Stimulated activated CD8-positive, alpha-beta memory T cell treated with anti-CD3 and anti-CD28 coated beads, Interleukin-12 subunit alpha, Interleukin-12 subunit beta, amount 100 ng/mL, for 4 hours (primary cell): Measurements from ENCODE around the gene ATP8A1.
"Not testable (repeated sequence)": the region's sequence is repeated elsewhere in the genome, so short reads cannot be mapped to it uniquely, and the experiment has no call there.

Experiments
- DNase-seq: peaks from one replicate; pipeline ENCODE4 v3.0.0-alpha.2; 2020; ENCODE audit warnings: low read depth

Gene ATP8A1

GRCh38 chr4:42656944-42657792 is at the start of gene ATP8A1:
TSS of gene ATP8A1 (minus strand) at chr4:42657105. CDS start at chr4:42656873, 232 bp downstream.
- DNase-seq: peak; percentile 93

DNA sequence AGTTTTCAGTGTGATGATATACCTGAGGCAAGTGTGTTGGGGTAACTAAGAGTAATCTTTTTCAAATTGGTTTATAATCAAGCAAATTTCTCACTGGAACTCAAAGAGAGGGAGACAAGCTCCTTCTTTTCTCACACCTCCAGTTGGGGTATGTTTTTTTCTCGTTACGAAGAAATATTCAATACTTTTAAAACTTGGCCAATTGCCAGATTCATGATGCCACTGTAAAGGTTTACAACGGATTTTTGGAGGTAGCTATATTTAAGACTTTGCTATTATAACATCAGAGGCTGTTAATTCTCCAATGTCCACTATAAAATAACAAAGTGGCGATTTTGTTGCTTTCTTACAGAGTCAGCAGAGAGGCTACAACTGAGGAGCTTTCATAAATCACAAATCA is 49.2 kb upstream of the ATP8A1 start:
- no peak for DNase-seq

- no peak for DNase-seq
These were observed 46.9 kb upstream of the ATP8A1 start for GRCh38 chr4:42703813-42704212.

GRCh38 chr4:42702895-42703294 is 46.0 kb upstream of the ATP8A1 start:
- no peak for DNase-seq

- DNase-seq: not testable (repeated sequence)
These were observed 44.9 kb upstream of the ATP8A1 start for GRCh38 chr4:42701780-42702179.

GRCh38 chr4:42690537-42690936 is 33.6 kb upstream of the ATP8A1 start:
- no peak for DNase-seq

DNA sequence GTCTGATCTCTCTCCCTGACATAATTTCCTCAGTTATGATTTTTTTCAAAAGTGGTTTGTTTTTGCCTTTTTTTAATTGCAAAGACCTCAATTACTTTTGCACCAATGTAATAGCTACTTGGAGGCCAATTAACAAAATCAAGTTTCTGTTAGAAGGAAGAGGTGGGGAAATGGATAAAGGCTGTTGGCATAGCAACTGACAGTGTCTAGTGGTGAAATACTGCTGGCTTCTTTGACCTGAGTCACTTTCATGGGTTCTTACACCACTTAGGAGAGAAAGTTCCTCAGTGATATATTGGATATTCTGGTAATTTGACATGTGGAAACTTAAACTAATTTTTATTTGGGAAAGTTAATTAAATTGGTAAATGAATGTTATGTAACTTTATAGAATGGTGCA is 26.5 kb upstream of the ATP8A1 start:
- DNase-seq: no peak

DNA sequence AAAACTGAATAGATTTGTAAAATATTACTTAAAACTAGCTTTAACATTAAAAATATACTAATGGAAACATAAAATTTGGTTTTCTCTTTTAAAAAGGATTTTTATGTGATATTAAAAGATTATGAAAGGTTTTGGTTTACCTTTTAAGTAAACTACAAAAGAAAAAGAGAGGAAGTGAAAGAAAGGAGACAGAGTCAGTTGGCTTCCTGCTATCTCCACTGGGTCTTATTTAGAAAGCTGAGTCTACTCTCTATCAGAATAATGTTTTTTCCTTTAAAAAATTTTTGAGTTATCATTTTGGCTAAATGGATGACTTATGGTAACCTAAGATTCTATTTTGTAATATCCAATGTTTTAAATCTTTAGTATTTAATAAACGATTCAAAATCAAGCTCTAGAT is 21.6 kb upstream of the ATP8A1 start:
- DNase-seq: no peak

DNA sequence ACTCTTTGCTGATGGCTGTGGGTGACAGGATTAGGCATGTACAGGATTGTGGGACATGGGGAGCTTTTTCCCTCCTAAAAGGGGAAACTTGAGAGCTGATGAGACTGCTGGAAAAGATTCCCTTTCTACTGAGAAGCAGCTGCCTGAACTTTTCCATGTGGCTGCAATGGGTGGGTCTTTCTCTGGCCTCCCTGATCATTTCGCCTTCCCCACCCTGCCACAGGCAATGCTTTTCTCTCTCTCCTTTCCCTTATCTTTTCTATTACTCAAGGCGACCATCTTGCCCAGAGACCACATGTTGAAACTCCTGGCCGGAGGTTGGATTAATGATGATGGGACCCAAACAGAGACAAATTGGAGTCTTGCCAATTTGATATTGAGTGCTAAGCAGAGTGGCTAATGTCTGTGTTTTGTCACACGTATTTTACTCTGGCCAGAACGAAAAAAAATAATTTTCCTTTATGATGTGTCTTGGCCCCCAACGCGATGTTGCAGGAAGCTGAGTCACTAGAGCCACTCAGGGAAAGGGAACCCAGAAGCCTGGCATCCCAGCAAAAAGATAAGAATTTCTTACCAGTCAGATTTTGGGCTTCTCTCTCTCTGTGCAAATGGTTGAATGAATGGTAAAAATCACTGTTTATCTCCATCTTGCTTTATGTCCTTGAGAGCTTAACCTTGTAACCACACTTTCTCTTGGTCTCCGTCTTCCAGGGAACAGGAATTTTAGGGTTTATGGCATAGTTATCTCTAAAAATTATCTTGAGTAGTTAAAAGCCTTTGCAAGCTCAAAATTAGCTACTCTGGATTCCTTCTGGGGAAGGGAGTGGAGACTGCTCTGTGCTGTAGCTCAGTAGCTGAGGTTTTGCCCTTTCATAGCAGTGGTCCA is 19.4 kb upstream of the ATP8A1 start:
- DNase-seq: no peak

GRCh38 chr4:42673082-42673425 is 16.1 kb upstream of the ATP8A1 start:
- no peak for DNase-seq

DNA sequence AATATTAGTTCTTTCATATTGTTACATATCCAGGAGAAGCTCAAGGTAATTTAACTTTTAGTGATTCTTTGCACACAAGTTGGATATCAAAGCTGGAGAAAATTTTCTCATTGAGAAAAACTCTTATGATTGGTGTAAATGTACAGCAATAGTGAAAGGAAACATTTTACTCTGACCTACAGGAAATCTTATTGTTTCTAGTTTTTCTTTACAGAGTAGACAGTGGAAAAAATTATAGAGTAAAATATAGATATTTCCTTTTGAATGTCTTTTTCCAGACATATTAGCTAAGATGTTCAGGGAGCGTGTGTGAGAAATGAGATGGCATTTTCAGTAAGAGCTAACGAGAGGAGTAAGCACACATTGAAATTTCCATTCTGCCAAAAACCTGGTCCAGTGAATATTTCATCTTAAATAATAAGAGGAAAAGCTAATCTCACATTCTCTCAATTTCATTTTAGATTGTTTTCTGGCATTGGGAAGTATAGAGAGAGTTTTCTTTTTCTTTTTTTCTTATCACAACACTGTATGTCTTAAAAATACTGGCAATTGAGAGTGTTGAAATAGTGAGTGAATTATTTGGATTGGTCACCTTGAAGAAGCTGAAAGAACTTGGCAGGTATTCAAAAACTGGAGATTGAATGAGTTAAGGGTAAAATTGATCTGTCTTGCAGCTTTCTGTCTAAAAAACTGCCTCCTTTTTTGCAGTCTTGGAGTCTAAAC is 15.6 kb upstream of the ATP8A1 start:
- no peak for DNase-seq

DNA sequence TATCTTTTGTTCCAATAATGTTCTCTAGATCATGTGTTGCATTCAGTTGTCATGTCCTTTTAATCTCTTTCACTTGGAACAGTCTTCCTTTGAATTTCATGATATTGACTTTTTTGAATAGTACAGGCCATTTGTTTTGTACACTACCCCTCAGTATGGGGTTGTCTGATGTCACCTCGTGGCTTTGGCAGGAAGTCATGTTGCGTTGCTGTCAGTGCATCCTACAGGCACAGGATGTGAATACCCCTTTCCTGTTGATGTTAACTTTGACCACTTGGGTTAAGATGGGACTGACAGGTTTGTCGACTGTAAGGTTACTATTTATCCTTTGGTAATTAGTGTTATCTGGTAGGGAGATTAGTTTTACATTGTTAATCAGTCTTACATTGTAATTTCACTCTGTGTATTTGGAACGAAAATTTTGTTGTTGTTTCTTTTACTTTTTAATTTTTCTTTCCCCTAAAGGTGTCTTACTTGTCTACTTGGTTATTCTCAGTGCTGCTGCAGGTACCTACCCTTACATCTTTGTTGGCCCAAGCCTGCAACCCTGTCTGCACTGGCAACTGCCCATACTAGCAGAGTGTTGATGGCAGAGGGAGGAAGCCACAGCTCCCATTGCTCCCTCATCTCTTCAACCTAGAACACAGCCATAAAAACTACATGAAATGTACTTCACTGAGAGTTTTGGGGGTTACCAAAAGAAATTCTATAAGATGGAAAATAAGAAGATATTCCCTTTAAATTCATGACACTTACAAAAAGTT is 14.7 kb upstream of the ATP8A1 start:
- peak; percentile 11 for DNase-seq

GRCh38 chr4:42658261-42658660 is 1.4 kb upstream of the ATP8A1 start:
- DNase-seq: no peak

GRCh38 chr4:42656679-42656943 is 294 bp downstream of the ATP8A1 start:
- no peak for DNase-seq

- peak; percentile 33 for DNase-seq
These were observed 805 bp downstream of the ATP8A1 start for GRCh38 chr4:42655921-42656678.

- DNase-seq: no peak
These were observed 1.7 kb downstream of the ATP8A1 start for GRCh38 chr4:42655269-42655637.

DNA sequence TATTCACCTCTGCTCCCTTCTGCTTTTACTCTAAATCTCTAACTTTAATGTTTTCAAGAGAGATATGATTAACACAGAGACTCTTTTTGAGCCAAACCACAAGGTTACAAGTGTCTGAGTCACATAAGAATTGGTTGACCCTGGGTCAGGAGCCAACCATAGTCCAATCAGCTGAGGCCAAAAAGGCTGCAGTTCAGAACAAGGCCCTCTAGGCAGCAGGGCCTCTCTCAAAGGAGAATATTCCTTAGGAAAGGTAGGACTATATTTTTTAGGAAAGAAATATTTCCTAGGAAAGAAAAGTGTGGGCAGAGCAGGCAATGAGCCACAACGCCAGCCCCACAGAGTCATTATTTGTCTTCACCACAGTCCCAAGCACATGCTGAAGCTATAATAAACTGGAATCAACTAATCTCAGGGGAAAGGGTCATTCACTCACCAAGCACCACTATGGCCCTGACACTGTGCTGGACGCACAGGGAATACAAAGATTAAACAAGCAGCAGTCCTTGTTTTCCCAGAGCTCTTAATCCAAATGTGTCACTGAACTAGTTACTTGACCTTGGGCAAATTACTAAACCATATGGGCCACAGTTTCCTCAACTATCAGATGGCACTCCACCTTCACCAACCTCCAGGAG is 2.2 kb downstream of the ATP8A1 start:
- no peak for DNase-seq

- DNase-seq: no peak
These were observed 3.0 kb downstream of the ATP8A1 start for GRCh38 chr4:42653626-42654560.

DNA sequence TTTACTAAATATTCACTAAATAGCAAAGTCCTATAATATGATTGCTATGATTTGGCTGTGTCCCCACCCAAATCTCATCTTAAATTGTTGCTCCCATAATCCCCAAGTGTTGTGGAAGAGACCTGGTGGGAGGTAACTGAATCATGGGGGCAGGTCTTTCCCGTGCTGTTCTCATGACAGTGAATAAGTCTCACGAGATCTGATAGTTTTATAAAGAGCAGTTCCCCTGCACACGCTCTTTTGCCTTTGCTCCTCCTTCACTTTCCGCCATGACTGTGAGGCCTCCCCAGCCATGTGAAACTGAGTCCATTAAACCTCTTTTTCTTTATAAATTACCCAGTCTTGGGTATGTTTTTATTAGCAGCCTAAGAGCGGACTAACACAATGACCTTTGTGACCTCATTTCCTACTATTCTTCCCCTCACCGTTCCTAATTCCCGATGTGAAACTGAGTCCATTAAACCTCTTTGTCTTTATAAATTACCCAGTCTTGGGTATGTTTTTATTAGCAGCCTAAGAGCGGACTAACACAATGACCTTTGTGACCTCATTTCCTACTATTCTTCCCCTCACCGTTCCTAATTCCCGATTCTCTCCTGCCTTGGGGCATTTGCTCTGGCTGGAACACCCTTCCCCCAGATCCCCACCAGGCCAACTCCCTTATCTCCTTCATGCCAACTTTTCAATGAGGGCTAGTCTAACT is 4.2 kb downstream of the ATP8A1 start:
- not testable (repeated sequence) for DNase-seq
